ENCODE results near the gene CCBE1.

The CCBE1 gene

GRCh38 chr18:59492756-59493421, 204.3 kb downstream of the CCBE1 start:
- DNase-seq (ENCODE audit: low spot score): no peak

- DNase-seq (ENCODE audit: low spot score): no peak
Observed at GRCh38 chr18:59488899-59489298, 208.3 kb downstream of the CCBE1 start.

- DNase-seq (ENCODE audit: low spot score): no peak
Observed at GRCh38 chr18:59485382-59485781, 211.8 kb downstream of the CCBE1 start.

GRCh38 chr18:59484561-59485328, 212.5 kb downstream of the CCBE1 start:
- DNase-seq (ENCODE audit: low spot score): no peak

- no peak for DNase-seq (ENCODE audit: low spot score)
Observed at GRCh38 chr18:59484131-59484530, 213.1 kb downstream of the CCBE1 start.

- no peak for DNase-seq (ENCODE audit: low spot score)
Observed at GRCh38 chr18:59481436-59481835, 215.8 kb downstream of the CCBE1 start.

GRCh38 chr18:59479776-59480175, 217.4 kb downstream of the CCBE1 start:
- no peak for DNase-seq (ENCODE audit: low spot score)

GRCh38 chr18:59478591-59478990, 218.6 kb downstream of the CCBE1 start:
- no peak for DNase-seq (ENCODE audit: low spot score)

GRCh38 chr18:59477849-59478248, 219.4 kb downstream of the CCBE1 start:
- DNase-seq (ENCODE audit: low spot score): no peak

- DNase-seq (ENCODE audit: low spot score): no peak
Observed at GRCh38 chr18:59470561-59471121, 226.6 kb downstream of the CCBE1 start.

- DNase-seq (ENCODE audit: low spot score): no peak
Observed at GRCh38 chr18:59469463-59470180, 227.6 kb downstream of the CCBE1 start.

GRCh38 chr18:59468821-59469220, 228.4 kb downstream of the CCBE1 start:
- DNase-seq (ENCODE audit: low spot score): no peak

GRCh38 chr18:59467497-59467896, 229.7 kb downstream of the CCBE1 start:
- DNase-seq (ENCODE audit: low spot score): no peak

- DNase-seq (ENCODE audit: low spot score): no peak
Observed at GRCh38 chr18:59466980-59467379, 230.2 kb downstream of the CCBE1 start.

- no peak for DNase-seq (ENCODE audit: low spot score)
Observed at GRCh38 chr18:59464486-59464885, 232.7 kb downstream of the CCBE1 start.

GRCh38 chr18:59461171-59461570, 236.1 kb downstream of the CCBE1 start:
- no peak for DNase-seq (ENCODE audit: low spot score)

GRCh38 chr18:59460072-59460420, 237.2 kb downstream of the CCBE1 start:
- no peak for DNase-seq (ENCODE audit: low spot score)

- peak; percentile 14 for DNase-seq (ENCODE audit: low spot score)
Observed at GRCh38 chr18:59459369-59460071, 237.7 kb downstream of the CCBE1 start.

- DNase-seq (ENCODE audit: low spot score): no peak
Observed at GRCh38 chr18:59458575-59458974, 238.6 kb downstream of the CCBE1 start.

GRCh38 chr18:59456657-59457056, 240.6 kb downstream of the CCBE1 start:
- DNase-seq (ENCODE audit: low spot score): no peak

GRCh38 chr18:59455728-59456276, 241.4 kb downstream of the CCBE1 start:
- DNase-seq (ENCODE audit: low spot score): no peak
